HG02870 (cell line): ENCODE data around the gene NEURL2.
"Not testable (repeated sequence)": the region's sequence is repeated elsewhere in the genome, so short reads cannot be mapped to it uniquely, and the experiment has no call there.

Source experiments
- ATAC-seq: cut with Tn5 transposase; IDR thresholded peaks from one replicate; pipeline ENCODE4 v1.9.1; 2021; ENCODE audit warnings: mild to moderate bottlenecking, moderate library complexity; ENCODE audit not compliant: unreplicated experiment

Gene NEURL2

GRCh38 chr20:45890985-45891983, at the start of gene NEURL2, which contains the start of gene CTSA:
Gene NEURL2, minus strand, starts transcription at chr20:45891208. Its CDS starts 217 bp downstream, at chr20:45890991.
Gene CTSA, plus strand, starts transcription at chr20:45891335. Its CDS starts 234 bp downstream, at chr20:45891569.
- peak; percentile 63 for ATAC-seq

GRCh38 chr20:45940469-45940868, 49.5 kb upstream of the NEURL2 start:
- no peak for ATAC-seq

GRCh38 chr20:45940053-45940452, 49.0 kb upstream of the NEURL2 start:
- ATAC-seq, result no peak

GRCh38 chr20:45938727-45939438, 47.9 kb upstream of the NEURL2 start:
- ATAC-seq, result no peak

GRCh38 chr20:45937765-45938164, 46.8 kb upstream of the NEURL2 start:
- no peak for ATAC-seq

- ATAC-seq, result no peak
These were observed 44.5 kb upstream of the NEURL2 start for GRCh38 chr20:45935416-45936046.

GRCh38 chr20:45934586-45935415, 43.8 kb upstream of the NEURL2 start, which contains the start of gene PCIF1:
Gene PCIF1, plus strand, starts transcription at chr20:45934683. Its CDS starts 4,317 bp downstream, at chr20:45939000.
- ATAC-seq, result peak; percentile 78

GRCh38 chr20:45934046-45934585, 43.1 kb upstream of the NEURL2 start:
- peak; percentile 14 for ATAC-seq

GRCh38 chr20:45933266-45934045, 42.4 kb upstream of the NEURL2 start:
- ATAC-seq, result no peak

- ATAC-seq, result not testable (repeated sequence)
These were observed 40.7 kb upstream of the NEURL2 start for GRCh38 chr20:45931680-45932079.

GRCh38 chr20:45927071-45927878, 36.3 kb upstream of the NEURL2 start:
- no peak for ATAC-seq

- ATAC-seq, result no peak
These were observed 35.7 kb upstream of the NEURL2 start for GRCh38 chr20:45926731-45927070.

GRCh38 chr20:45925821-45926506, 35.0 kb upstream of the NEURL2 start:
- no peak for ATAC-seq

- no peak for ATAC-seq
These were observed 33.6 kb upstream of the NEURL2 start for GRCh38 chr20:45924391-45925261.

GRCh38 chr20:45921337-45922189, 30.6 kb upstream of the NEURL2 start:
- no peak for ATAC-seq
